Psoas muscle (tissue), 8 donors: Measurements from ENCODE around the gene COMP. TPM values are rescaled to one million over a fixed set of nuclear protein-coding genes. Genes with fewer than 3 reads are reported as not detected.

Source experiments
- ATAC-seq, 4 donors: fragments of 200-7000 bp; cut with Tn5 transposase; one replicate each; pipeline ENCODE4 v1.9.1; 2020; ENCODE audit warnings: moderate library complexity in 3 of 4, mild to moderate bottlenecking in 2 of 4
- DNase-seq, 2 donors: peaks; one replicate each; pipeline ENCODE4 v3.0.0-alpha.2; 2020
- H3K27ac ChIP-seq: fragments of 200-600 bp; one replicate; pipeline ENCODE4 v1.8.0; 2022
- H3K27me3 ChIP-seq, 3 donors: fragments of 200-600 bp in 1 of 3; one replicate each; pipeline versions ENCODE4 v1.6.1 to v1.8.0; 2013 to 2022; ENCODE audit warnings: low read length in 2 of 3, mild to moderate bottlenecking in 2 of 3, moderate library complexity in 1 of 3; ENCODE audit not compliant: insufficient read depth in 3 of 3
- H3K36me3 ChIP-seq, 2 donors: fragments of 200-600 bp in 1 of 2; one replicate each; pipeline versions ENCODE4 v1.6.1 to v1.8.0; 2013 to 2022; ENCODE audit warnings: low read depth in 1 of 2, mild to moderate bottlenecking in 1 of 2, moderate library complexity in 1 of 2; ENCODE audit not compliant: insufficient read depth in 1 of 2
- H3K4me1 ChIP-seq: fragments of 200-600 bp; one replicate; pipeline ENCODE4 v1.8.0; 2022
- H3K4me3 ChIP-seq: fragments of 200-600 bp; one replicate; pipeline ENCODE4 v1.8.0; 2022; ENCODE audit warnings: mild to moderate bottlenecking
- H3K9me3 ChIP-seq: fragments of 200-600 bp; one replicate; pipeline ENCODE4 v1.8.0; 2022
- CTCF ChIP-seq: fragments of 200-600 bp; IDR thresholded peaks from one replicate; pipeline ENCODE4 v1.8.0; 2022; ENCODE audit warnings: antibody characterized with exemption
- WGBS, 3 donors: extraction: QIAGEN DNeasy Blood & Tissue Kit; methylation state at CpG; one replicate each; pipeline versions ENCODE4 v1.1.6 to v1.1.7; 2013; 5-methylcytosine and 5-hydroxymethylcytosine counted together
- intact Hi-C, 2 donors: fragments of 100-400 bp; cut with DNase I; formaldehyde crosslinking; loops; one replicate each; pipeline versions ENCODE4 v1.11.0 to v1.14.2; 2022
- polyA plus RNA-seq, 3 donors: library from polyadenylated mRNA; stranded (reverse); fragments of 200-250 nt; gene quantifications; one replicate each; pipeline ENCODE4 v1.2.3, GENCODE V29; 2013
- total RNA-seq, 4 donors: library from RNA; stranded (reverse); fragmentation: NEBNext Ultra II Directional in 2 of 4; extraction: Animal tissue kit (Norgen Biotek cat#: 25700) in 2 of 4; gene quantifications; one replicate each; pipeline versions ENCODE4 v1.2.1 to v1.2.4, GENCODE V29; 2021 to 2023
- donor health status: healthy with polysubstance abuse.
- donor health status: DM: no; HTN: no; CAD: no; lungs with moderate emphysema.
- donor health status: Bipolar disorder and iron deficiency.
- donor health status: healthy.
- donor health status: DM: yes; HTN: yes; CAD: no.
- donor health status: DM: no; HTN: no; CAD: no.
- donor health status: DM: no; HTN: no; CAD: no.
- donor health status: DM: yes; HTN: yes; CAD: no.

COMP gene
- total and polyA plus RNA-seq, 7 donors = 0.10 to 1.8 (median 0.84) TPM; not detected in 1

GRCh38 chr19:18781047-18781600 is 10.0 kb downstream of the COMP start:
- no peaks in the 10 kb centered on the region for H3K36me3 ChIP-seq
- 87 to 90% (median 90%) methylated on average over 11 to 14 of the region's 14 CpGs for WGBS, 3 donors
- ATAC-seq (no peak), DNase-seq (no peak)
- H3K27me3 ChIP-seq = peaks cover 0 to 8% (median 1%) of the 10 kb centered on the region in 3 donors
- intact Hi-C loops = no loop called here
- H3K4me3 ChIP-seq = no peak overlapping the region
- no peak overlapping the region for H3K27ac ChIP-seq
- H3K9me3 ChIP-seq = no peaks in the 10 kb centered on the region
- TF ChIP-seq CTCF = no peak
- H3K4me1 ChIP-seq = no peaks in the 10 kb centered on the region

- no peaks in the 10 kb centered on the region for H3K36me3 ChIP-seq
- no peak for DNase-seq
- no peak overlapping the region for H3K27ac ChIP-seq
- 77 to 82% (median 78%) methylated on average over 10 of the region's 10 CpGs for WGBS, 3 donors
- intact Hi-C loops = no loop called here
- TF ChIP-seq CTCF = no peak
- no peaks in the 10 kb centered on the region for H3K9me3 ChIP-seq
- H3K4me3 ChIP-seq = no peak overlapping the region
- H3K27me3 ChIP-seq = peaks cover 0 to 3% (median 0%) of the 10 kb centered on the region in 3 donors
- no peak for ATAC-seq
- H3K4me1 ChIP-seq = no peaks in the 10 kb centered on the region
Observed at GRCh38 chr19:18780631-18781030, 10.5 kb downstream of the COMP start.

GRCh38 chr19:18780081-18780480 is 11.0 kb downstream of the COMP start:
- H3K27me3 ChIP-seq = no peaks in the 10 kb centered on the region
- no peak for ATAC-seq
- no peaks in the 10 kb centered on the region for H3K36me3 ChIP-seq
- H3K9me3 ChIP-seq = no peaks in the 10 kb centered on the region
- no peaks in the 10 kb centered on the region for H3K4me1 ChIP-seq
- no peak overlapping the region for H3K4me3 ChIP-seq
- 84 to 92% (median 89%) methylated on average over 17 of the region's 17 CpGs for WGBS, 3 donors
- intact Hi-C loops = no loop called here
- H3K27ac ChIP-seq = no peak overlapping the region
- TF ChIP-seq CTCF = no peak
- no peak for DNase-seq

GRCh38 chr19:18778826-18779495 is 12.1 kb downstream of the COMP start:
- Histone ChIP-seq H3K4me3 (no peak overlapping the region), H3K27me3 (no peaks in the 10 kb centered on the region), H3K36me3 (no peaks in the 10 kb centered on the region), H3K4me1 (no peaks in the 10 kb centered on the region), H3K27ac (no peak overlapping the region), H3K9me3 (no peaks in the 10 kb centered on the region)
- TF ChIP-seq CTCF = no peak
- no peak for ATAC-seq
- intact Hi-C loops = no loop called here
- 77 to 84% (median 78%) methylated on average over 14 of the region's 14 CpGs for WGBS, 3 donors
- DNase-seq = no peak

DNA sequence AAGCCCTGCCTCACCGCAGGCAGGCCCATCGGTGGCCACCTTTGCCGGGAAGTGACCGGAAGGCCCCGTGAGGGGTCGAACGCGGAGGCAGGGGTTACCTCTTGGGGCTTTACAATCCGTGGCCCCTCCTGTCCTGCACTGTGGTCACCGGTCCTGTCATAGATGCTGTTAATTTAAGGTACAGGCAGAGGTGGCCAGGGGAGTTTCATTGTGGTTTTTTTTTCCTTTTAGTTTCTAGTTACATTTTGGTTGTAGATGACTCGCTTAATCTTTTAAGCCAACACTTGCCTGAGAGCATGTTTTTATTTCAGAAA is 13.1 kb downstream of the COMP start:
- intact Hi-C loops = no loop called here
- no peaks in the 10 kb centered on the region for H3K27me3 ChIP-seq
- no peaks in the 10 kb centered on the region for H3K4me1 ChIP-seq
- no peak for DNase-seq
- no peak overlapping the region for H3K4me3 ChIP-seq
- no peak for ATAC-seq
- 60 to 80% (median 67%) methylated on average over 11 of the region's 11 CpGs for WGBS, 3 donors
- H3K36me3 ChIP-seq = no peaks in the 10 kb centered on the region
- H3K9me3 ChIP-seq = no peaks in the 10 kb centered on the region
- H3K27ac ChIP-seq = no peak overlapping the region
- no peak for TF ChIP-seq CTCF
